OCI-LY7 (cell line): Measurements from ENCODE around the gene HSD17B4.

Experiments used
- EZH2phosphoT487 ChIP-seq: fragments of 200-600 bp; sonication (generic); IDR thresholded peaks from 2 replicates; pipeline ENCODE4 v1.6.1; 2018; ENCODE audit warnings: low read depth, borderline replicate concordance, mild to moderate bottlenecking, mixed run types, antibody characterized with exemption, low read length, moderate library complexity, mixed read lengths
- TF ChIP-seq, protein P1 (sequence below): fragments of 200-600 bp; sonication (generic); conservative IDR thresholded peaks from 2 replicates; pipeline ENCODE4 v1.5.1; 2014; ENCODE audit warnings: mild to moderate bottlenecking, antibody characterized with exemption, low read length, moderate library complexity, mixed read lengths

DNA sequence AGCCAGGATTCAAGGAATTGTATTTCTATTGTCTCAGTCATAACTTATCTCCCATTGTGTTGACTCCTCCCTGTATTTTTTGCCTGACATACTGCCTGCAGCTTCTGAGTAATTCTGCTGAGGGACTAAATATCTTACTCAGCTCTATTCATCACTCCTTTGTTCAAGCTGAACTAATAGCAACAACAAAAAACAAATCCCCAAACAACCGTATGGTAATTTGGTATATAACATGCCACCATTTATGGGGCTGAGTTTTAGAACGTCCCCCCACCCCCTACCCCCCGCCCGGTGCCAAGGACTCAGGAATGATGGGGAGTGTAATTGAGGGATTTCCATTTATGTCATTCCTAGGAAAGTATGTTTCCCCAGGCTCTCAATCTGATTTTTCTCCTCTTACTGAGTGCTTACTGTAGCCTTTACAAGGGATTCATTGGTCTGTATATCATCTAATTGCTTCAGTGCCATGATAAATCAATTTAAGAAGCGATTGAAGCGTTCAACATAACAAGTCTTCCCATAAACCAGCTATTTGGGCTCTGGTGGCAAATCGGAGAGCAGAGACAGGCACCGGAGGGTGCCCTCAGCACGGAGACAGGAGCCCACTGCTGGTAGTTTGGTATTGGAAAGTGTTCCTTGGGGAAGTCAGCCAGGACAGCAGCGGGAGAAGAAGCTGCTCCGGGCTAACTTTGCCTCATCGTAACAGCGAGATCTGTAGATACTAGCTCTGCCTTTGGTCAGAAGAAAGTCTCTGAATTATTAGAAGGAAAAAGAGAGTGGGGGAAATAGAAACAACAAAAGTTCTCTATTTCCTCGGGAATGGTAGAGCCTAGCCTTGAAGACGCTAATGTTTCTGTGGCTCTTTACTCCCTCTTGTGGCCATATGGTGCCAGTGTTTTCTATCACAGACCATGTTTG lies 40.7 kb upstream of the HSD17B4 start:
- TF ChIP-seq, protein P1, sequence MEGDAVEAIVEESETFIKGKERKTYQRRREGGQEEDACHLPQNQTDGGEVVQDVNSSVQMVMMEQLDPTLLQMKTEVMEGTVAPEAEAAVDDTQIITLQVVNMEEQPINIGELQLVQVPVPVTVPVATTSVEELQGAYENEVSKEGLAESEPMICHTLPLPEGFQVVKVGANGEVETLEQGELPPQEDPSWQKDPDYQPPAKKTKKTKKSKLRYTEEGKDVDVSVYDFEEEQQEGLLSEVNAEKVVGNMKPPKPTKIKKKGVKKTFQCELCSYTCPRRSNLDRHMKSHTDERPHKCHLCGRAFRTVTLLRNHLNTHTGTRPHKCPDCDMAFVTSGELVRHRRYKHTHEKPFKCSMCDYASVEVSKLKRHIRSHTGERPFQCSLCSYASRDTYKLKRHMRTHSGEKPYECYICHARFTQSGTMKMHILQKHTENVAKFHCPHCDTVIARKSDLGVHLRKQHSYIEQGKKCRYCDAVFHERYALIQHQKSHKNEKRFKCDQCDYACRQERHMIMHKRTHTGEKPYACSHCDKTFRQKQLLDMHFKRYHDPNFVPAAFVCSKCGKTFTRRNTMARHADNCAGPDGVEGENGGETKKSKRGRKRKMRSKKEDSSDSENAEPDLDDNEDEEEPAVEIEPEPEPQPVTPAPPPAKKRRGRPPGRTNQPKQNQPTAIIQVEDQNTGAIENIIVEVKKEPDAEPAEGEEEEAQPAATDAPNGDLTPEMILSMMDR = peak; percentile 99
- TF ChIP-seq EZH2phosphoT487 = no peak
